Mucosa of gallbladder (tissue), 1 donor: ENCODE measurements around the gene CLECL1. TPM values are rescaled to one million over a fixed set of nuclear protein-coding genes. Genes with fewer than 3 reads are reported as not detected.
"Not testable (repeated sequence)": the region's sequence is repeated elsewhere in the genome, so short reads cannot be mapped to it uniquely, and the experiment has no call there.

Experiments used
- DNase-seq: peaks from one replicate; pipeline ENCODE4 v3.0.0-alpha.2; 2020; ENCODE audit warnings: low spot score
- total RNA-seq: library from RNA; stranded (reverse); gene quantifications from one replicate; pipeline ENCODE4 v1.2.1, GENCODE V29; 2021
- donor health status: DM: no; HTN: no; CAD: no.

CLECL1 gene
- total RNA-seq, 1 donor from 2014 or later: 0.69 TPM

DNA sequence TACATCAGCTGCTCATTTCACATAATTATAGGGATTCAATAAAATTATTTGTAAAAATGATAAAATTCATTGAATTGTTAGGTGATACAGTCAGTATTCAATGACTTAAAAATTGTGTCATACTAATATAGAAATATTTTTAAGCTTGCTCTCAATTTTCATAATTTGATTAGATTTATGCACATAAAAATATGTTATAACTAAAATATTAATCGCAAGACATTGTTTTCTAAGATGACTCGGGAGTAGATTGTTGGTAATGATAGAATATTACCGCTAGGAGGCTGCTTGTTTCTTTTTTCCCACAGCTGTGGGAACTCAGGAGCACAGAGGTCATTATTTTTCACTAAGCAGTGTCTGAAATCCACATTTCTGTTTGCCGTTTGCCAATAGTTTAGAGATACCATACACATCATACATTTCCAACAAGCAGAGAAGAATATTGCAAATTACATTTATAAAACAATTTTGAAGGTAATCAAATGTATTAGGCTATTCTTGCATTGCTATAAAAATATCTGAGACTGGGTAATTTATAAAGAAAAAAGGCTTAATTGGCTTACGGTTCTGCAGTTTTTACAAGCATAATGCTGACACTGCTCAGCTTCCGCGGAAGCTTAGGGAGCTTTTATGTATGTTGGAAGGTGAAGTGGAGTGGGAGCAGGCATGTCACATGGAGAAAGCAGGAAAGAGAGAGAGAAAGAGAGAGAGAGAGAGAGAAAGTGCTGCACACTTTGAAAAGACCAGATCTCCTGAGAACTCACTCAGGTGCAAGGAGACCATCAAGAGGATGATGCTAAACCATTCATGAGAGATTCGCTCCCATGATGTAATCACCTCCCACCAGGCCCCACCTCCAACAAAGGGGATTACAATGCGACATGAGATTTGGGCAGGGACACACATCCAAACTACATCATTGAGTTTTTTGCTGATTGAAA lies 18.6 kb upstream of the CLECL1 start:
- no peak for DNase-seq

DNA sequence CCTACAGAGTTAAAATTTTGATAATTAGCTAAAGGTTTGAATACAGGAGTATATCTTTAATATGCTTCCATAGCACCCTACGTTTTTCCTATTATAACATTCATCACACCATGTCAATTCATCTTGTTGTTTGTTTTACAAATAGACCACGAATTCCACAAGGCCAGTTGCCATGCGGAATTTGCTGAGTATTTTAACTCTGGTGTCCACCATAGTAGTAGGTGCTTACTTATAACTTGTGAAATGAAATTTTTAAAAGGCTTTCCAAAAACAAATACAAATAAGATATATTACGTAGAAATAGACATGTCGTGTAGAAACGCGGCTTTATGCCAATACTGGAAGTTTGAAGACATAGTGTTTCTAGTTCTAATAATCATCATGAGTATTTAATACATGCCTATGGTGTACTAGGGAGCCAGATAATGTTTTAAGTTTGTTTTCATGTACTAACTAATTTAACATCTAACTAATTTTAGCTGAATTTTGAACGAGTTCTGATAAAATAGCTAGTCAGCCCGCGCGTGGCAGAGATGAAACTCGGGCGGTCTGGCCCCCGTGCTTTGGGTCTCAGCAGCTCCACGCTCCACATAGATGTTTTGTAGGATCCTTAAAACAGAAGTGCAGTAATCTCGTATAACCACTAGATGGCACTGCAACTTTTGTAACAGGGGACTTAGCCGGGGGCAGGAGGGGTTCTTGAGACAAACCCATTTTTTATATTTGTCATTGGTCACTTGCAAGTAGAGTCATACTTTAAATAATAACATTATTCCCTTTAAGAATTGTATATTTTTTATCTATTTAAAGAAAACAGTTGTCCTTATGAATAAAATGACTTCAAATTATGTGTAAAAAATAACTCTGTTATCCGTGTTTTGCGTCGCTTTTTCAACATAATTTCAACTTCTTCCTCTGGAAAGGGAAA lies 17.6 kb upstream of the CLECL1 start:
- DNase-seq: peak; percentile 40

DNA sequence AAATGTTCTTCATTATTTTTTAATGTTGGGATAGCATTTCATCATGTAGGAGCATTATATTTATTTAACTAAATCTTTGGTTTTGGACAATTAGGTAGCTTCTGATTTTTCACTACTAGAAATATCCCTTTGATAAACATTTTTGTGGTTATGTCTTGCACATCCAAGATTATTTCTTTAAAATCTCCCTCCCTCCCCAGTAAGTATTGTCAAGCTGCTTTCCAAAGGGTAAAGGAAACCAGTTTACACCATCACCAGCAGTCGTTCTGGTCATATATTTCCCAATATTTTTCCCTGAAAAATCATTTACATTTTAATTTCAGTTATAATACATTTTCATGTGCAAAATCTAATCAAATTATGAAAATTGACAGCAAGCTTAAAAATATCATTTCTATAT lies 16.7 kb upstream of the CLECL1 start:
- DNase-seq: no peak

DNA sequence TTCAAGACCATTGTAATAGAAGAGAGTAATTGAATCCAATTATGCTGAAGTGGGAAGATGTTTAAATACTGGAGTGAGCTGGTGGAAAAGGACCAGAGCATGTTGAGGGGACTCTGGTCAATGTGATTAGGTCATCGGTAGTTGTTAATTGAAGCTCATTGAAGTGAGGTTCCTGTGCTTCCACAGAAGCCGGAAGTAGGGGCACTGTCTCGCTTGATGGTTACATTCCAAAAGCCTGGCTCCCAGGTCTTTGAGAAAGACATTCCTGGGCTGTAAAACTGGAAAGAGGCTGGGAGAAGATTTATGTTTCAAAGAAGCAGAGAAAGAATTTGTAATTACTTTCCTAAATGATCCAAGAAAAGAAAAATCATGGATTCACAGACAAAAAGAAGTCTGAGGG lies 12.3 kb upstream of the CLECL1 start:
- DNase-seq: no peak

DNA sequence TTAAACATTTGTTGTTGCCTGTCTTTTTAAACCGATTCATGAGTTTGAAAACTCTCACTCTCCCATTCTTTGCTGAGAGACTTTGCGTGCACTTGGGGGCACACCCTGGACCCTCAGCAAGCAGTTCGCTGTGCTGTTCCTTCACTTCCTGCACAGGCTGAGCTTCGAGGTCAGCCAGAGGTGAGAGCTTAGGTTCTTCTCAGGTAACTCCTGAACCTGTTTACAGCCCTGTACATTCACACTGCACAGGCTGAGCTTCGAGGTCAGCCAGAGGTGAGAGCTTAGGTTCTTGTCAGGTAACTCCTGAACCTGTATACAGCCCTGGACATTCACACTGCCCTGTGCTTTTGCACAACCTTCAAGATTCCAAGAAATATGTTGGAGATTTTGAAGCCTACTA lies 9.8 kb upstream of the CLECL1 start:
- DNase-seq: no peak

DNA sequence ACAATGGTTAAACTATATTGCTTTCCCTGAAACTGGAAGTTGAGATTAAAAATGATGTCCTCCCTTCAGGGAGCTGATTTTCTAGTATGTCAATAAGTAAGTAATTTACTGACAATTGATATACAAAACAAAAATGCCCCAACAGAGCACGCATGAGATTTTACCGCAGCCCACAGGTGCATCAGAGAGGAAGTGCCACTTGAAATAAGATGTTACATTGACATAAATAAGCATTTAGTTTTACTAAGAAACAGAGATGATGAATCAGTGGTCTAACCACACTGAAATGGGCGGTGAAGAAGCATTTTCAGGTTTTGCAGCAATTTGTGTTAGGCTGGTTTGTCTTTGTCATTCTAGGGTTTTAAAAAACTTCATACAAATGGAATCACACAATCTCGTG lies 8.8 kb upstream of the CLECL1 start:
- no peak for DNase-seq

DNA sequence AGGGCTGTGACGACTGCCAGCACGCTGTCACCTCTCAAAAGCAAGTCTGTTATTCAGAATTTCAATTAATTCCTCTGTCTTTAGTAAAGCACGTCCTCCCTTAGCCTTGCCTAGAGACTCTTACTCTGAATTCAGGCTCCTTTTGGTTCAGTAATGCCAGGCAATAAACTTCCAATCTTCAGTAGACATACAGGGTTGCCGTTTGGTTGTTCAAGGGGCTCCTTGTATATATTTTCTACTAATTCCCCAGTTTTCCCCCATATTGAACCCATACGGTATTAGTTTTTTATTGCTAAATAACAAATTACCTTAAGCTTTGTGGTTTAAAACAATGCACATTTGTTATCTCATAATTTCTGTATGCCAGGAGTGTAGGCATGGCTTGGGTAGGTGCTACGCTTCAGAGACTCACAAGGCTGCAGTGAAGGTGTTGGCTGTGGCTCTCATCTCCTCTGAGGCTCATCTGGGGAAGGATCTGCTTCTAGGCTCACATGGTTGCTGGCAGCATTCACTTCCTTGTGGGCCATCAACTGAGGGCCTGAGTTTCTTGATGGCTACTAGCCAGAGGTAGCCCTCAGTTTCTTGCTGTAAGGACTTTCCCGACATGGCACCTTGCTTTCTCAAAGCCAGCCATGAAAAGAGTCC lies 7.3 kb upstream of the CLECL1 start:
- DNase-seq: no peak

DNA sequence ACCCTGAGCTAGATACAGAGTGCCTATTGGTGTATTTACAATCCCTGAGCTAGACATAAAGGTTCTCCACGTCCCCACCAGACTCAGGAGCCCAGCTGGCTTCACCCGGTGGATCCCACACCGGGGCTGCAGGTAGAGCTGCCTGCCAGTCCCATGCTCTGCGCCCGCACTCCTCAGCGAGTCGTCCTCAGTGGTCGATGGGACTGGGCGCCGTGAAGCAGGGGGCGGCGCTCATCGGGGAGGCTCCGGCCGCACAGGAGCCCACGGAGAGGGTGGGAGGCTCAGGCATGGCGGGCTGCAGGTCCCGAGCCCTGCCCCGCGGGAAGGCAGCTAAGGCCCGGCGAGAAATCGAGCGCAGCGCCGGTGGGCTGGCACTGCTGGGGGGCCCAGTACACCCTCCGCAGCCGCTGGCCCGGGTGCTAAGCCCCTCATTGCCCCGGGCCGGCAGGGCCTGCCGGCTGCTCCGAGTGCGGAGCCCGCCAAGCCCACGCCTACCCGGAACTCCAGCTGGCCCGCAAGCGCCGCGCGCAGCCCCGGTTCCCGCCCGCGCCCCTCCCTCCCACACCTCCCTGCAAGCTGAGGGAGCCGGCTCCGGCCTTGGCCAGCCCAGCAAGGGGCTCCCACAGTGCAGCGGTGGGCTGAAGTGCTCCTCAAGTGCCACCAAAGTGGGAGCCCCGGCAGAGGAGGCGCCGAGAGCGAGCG lies 6.7 kb upstream of the CLECL1 start:
- not testable (repeated sequence) for DNase-seq

DNA sequence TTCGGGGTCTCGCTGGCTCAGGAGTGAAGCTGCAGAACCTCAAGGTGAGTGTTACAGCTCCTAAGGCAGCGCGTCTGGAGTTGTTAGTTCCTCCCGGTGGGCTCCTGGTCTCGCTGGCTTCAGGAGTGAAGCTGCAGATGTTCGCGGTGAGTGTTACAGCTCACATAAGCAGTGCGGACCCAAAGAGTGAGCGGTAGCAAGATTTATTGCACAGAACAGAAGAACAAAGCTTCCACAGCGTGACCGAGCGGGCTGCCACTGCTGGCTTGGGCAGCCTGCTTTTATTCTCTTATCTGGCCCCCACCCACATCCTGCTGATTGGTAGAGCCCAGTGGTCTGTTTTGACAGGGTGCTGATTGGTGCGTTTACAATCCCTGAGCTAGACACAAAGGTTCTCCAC lies 6.0 kb upstream of the CLECL1 start:
- DNase-seq: not testable (repeated sequence)

DNA sequence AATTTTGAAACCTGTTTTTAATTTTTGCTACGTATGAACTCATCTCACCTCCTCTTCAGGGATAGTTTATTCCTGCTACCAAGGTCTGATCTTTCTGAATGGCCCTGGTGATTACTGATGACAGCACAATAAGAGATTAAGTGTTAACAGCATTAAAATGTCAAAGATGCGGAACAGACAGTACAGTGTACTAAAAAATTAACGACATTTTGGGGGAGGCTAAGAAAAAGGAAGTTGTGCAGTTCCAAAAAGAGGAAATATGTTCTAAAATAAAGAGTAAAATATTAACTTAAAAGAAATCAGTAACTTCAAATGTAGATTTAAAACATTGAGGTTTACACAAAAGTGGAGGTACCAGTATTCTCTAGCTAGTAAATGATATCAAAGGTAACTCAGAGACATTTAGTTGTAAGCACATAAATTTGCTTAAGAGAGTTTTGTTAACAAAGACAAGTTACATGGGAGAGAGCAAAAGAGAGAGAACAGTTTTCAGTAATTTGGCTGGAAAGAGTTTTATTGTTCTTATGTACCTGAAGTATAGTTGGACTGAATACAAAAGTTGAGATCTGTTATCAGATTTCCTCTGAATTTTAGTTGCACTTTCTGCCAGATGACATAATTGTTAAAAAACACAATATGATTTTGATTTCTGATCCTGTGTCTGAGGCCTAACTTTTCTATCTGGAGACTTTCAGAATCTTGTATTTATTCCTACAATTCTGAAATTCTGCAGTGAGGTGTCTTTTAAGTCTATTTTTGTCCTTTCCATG lies 4.2 kb upstream of the CLECL1 start:
- no peak for DNase-seq

DNA sequence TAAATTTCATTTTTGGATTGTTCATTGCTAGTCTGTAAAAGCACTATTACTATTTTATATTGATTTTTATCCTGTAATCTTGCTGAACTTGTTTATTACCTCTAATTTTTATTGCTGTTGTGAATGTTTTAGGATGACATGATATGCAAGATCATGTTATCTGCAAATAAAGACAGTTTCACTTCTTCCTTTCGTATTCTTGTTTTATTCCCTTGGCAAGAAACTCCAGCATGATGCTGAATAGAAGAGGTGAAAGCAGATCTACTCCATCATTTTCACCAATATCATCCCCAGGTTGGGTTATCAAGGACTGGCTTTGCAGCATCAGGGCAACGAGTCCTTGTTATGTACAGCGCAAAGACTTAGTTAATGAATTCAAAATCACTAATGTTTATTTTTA lies 2.7 kb upstream of the CLECL1 start:
- no peak for DNase-seq

DNA sequence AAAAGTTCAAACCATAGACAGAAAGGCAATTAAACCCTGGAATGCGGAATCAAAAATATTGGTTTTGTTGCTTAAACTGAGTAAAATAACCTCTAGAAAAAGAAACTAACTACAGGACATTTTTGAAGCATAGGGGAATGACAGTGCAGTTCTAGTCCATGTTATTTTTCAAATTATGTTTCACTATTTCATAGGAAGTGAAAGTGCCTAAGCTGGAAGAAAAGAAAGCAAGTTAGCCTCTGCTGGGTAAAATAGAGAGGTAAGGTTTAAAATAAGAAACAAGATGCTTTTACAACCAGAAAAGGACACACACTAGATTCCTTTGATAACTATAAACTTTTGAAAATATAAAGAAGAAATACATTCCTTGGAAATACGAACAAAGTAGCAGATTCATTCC lies 1.1 kb downstream of the CLECL1 start:
- no peak for DNase-seq

DNA sequence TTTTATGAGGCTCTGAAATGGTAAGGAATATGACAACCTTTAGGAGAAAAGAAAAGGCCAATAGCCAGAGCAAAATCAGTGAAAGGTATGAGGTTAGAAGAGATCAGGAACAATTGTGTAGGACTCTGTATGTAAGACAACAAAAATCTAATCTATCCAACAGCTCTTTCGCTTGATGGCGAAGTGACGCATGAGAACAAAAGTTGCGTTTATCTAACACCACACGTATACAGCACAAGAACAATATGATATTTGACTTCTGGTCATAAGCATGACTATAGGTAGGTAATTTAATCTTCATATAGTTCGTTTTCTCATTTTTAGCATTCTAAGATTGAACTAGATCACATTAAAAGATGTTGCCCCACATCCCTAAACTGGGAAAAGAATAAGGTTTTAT lies 1.5 kb downstream of the CLECL1 start:
- DNase-seq: no peak

DNA sequence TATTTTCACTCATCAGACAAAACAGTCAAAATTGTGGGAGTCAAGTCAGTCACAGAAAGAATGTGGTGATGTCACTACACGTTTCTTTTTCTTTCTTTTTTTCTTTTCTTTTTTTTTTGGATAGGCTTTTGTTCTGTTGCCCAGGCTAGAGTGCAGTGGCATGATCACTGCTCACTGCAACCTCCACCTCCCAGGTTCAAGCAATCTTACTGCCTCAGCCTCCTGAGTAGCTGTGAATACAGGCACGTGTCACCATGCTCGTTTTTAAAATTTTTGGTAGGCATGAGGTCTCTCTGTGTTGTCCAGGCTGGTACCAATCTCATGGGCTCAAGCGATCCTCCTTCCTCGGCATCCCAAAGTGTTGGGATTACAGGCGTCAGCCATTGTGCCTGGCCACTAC lies 2.3 kb downstream of the CLECL1 start:
- no peak for DNase-seq

DNA sequence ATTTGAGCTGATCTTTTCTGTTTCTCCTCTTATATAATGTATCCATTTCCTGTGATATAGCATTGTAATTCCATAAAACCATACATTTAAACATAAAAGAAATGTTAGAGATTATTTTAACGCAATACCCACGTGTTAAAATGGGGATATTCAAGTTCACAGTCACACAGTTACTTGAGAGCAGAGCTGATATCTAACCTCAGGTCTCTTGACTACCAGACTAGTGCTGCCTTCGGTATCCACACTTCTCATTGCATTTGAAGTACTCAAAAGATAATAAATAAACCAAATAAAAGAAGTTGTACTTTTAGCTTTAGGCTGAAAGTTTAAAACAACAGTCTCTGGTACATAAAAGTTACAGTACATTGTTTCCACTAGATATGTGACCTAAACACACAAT lies 2.9 kb downstream of the CLECL1 start:
- no peak for DNase-seq

DNA sequence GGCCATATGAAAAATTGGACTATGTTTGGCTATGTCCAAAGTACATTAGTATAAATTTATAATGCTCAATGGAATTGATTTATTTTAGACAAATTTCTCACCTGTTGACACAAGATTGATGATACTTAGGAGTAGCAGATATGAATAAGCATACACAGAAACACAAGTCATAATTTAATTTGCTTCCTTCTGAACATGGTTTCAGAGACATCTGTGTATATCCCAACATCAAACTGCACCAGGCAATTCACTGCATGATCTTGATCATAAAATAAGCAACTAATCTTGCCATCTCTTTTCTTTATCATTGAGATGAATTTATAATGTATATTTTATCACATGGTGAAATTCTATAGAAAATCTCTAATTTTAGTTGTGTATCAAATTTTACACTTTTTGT lies 3.8 kb downstream of the CLECL1 start:
- no peak for DNase-seq

DNA sequence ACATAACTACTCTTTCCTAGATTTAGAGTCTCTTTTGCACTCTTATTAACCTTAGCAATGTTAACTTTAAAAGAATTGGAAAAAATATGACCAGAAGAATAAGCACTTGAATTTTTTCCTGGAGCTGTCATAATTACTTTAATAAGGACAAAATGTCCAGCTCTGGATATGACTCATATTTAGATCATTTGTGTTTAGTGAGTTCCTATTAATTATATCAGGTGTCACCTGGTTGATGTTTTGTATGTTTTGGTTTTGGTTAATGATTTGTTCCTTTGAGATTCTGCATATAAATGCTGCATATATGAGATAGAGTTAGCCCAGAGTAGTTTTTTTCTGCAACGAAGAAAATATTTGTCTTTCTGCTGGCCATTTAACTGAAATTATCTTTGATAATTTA lies 5.1 kb downstream of the CLECL1 start:
- DNase-seq: no peak

DNA sequence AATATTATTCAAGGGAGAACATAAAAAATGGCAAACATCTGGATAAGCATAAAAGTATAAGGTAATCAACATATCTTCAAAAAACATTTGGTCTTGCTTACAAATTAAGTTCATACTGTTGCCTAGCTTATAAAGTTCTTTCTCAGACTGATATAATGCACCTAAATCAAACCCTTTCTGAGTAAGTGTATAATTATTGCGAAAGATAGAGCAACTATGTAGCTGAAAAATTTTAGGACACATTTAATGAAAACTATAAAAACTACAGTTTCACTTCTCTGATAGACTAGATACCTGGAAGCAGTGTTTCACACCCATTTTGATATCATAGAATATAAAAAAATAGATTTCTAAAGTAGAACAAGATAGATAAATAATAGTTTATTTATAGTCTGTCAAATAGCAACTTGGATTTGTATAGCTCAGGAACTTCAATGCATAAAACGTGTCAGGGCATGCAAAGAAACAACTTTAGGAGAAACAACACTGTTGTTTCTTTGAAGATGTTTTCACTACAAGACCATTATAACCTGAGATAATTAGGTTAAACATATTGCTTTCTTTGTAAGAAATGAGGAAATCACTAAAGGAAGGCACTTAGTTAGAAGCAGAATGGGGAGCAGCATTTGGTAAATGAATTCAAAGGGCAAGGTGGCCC lies 7.6 kb downstream of the CLECL1 start:
- DNase-seq: no peak

DNA sequence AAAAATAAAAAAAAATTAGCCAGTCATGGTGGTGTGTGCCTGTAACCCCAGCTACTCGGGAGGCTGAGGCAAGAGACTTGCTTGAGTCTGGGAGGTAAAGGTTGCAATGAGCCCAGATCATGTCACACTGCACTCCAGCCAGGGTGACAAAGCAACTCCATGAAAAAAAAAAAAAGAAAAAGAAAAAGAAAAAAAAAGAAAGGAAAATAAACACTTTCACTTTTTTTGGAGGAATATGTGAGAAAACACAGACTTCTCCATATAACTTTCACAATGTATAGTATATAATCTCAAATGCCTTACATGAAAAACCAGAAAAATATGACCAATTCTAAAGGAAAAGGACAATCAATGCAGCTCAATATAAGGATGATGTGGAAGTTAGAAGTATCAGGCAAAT lies 8.9 kb downstream of the CLECL1 start:
- no peak for DNase-seq

DNA sequence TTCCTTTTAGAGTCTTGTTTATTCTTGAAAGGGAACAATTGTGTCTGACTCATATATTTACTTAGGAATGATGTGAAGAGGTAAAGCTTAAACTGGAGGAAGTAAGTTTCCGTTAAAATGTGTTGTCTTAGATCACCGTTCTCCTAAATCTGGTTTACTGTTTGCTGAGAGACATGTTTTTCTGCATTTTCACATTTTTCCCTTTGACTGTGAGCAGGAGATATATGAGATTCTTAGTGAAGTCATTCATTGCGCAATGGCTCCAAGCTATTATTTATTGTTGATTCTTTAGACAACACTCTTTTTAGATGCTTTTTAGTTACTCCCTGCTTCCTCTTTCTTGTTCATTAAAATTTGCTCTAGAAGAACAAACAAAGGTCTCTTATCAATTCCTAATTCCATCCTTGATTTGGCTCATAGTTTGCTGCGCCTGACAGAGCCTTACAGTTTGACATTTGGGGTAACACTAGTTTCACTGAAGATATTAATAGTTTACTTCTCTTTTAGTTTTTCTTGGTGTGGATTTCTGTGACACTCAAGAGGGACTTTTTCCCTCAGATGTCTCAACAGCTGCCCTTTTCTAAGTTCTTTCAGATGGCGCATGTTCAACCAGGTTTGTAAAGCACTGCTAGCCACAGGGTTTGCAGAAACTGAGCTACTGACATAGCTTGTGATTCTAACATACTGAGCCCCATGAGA lies 11.4 kb downstream of the CLECL1 start:
- no peak for DNase-seq
